Epidermal melanocyte (primary cell): ENCODE measurements around the gene SLC22A2.

Experiments
- DNase-seq: peaks from one replicate; pipeline ENCODE4 v3.0.0; 2011; ENCODE audit warnings: low spot score; ENCODE audit not compliant: insufficient read length

Gene SLC22A2

DNA sequence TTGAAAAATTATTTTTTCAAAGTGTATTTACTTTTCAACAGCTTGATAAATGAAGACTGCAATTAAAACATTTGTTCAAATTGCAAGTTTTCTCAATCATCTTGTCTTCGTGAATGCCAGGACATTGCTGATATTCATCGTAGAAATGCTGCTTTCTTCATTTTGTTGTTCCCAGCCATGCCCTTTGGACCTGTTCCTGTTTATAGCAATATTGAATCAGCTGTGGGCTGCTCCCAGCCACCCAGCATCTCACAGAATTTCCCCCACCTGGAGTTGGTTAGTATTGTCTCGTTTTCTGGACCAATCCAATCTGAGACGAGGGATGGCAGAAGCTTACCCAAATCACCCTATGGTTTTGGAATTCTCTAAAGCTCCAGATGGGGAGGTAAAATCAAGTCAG lies 40.8 kb downstream of the SLC22A2 start:
- no peak for DNase-seq

DNA sequence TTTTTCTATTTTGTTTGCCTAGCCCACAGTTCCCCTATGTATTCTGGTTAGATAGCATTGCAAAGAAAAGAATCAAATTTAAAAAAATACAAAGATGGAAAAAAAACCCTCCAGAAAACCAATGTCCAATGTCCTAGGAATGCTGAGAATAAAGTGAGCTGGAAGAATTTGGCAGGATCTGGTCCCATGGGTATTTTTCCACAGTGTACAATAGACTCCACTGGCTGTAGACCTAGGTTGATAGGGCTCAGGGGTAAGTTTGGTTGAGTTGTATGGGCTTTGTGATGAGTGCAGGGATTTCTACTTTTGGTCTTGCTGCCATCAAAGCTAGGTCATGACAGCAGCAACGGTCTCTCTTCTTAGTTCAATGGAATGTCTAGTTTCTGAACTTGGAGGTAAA lies 41.5 kb downstream of the SLC22A2 start:
- no peak for DNase-seq

DNA sequence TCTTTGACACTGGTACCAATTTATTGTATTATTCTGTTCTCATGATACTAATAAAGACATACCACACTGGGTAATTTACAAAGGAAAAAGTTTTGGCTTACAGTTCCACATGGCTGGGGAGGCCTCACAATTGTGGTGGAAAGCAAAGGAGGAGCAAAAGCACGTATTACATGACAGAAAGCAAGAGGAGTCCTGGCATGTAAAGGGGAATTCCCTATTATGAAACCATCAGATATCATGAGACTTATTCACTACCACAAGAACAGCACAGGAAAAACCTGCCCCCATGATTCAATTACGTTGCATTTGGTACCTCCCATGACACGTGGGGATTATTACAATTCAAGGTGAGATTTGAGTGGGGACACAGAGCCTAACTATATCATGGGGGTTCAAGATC lies 43.4 kb downstream of the SLC22A2 start:
- DNase-seq = no peak

- DNase-seq = no peak
Observed at GRCh38 chr6:160207618-160208017, 51.0 kb downstream of the SLC22A2 start.

GRCh38 chr6:160204710-160205109 lies 53.9 kb downstream of the SLC22A2 start:
- DNase-seq = no peak

GRCh38 chr6:160203953-160204352 lies 54.7 kb downstream of the SLC22A2 start:
- DNase-seq = no peak

DNA sequence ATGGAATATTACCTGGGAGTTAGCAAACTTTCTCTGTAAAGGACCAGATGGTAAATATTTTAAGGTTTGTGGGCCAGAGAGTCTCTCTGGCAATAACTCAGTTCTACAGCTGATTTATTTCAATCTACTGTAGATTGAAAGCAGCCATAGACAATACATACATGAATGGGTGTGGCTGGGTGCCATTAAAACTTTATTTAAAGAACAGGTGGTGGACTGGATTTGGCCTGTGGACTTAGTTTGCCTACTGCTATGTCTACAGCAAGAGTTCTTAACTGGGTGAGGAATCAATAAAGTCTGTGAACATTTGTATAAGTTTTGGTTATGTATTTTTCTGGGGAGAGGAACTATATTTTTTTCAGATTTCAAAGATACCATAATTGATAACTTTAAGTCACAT lies 55.1 kb downstream of the SLC22A2 start:
- no peak for DNase-seq

DNA sequence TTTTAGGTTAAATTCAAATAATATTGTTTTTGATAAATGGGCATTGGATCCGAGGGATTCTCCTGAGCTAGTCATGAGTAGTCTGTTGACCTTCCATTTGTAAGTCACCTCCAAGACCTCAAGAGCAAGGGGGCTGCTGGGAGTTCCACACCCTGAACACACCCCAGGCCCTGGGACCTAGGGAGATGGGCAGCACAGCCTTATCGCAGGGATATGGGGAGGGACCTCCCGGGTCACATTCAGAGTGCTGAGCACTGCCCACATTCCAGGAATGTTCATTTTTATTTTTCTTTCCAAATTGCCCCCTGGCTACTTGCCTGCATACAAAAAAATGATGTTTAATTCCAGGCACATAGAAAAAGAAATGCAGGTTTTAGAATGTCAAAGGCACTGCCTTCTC lies 55.5 kb downstream of the SLC22A2 start:
- DNase-seq = no peak

DNA sequence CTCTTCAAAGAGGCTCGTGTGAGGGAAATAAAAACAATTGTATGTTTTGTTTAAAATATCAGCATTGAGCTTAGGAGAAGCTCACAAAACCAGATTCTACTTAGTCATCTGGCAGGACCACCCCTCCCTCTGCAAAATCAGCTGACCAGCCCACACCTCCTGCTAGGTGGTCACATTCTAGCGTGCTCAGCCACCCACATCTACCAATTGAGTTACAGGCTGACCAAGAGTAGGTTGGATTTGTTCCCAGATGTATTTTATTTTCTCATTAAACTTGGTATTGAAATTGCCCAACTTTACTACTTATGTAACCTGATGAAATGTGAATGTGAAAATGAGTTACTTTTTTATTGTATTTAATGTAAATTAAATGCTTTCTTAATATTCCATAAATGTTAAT lies 56.2 kb downstream of the SLC22A2 start:
- no peak for DNase-seq

- no peak for DNase-seq
Observed at GRCh38 chr6:160201061-160201460, 57.6 kb downstream of the SLC22A2 start.

- no peak for DNase-seq
Observed at GRCh38 chr6:160198606-160199211, 59.9 kb downstream of the SLC22A2 start.

GRCh38 chr6:160197662-160198061 lies 61.0 kb downstream of the SLC22A2 start:
- no peak for DNase-seq

- DNase-seq = no peak
Observed at GRCh38 chr6:160194808-160195207, 63.8 kb downstream of the SLC22A2 start.

- no peak for DNase-seq
Observed at GRCh38 chr6:160192840-160193239, 65.8 kb downstream of the SLC22A2 start.

- DNase-seq = no peak
Observed at GRCh38 chr6:160190973-160191372, 67.6 kb downstream of the SLC22A2 start.

- no peak for DNase-seq
Observed at GRCh38 chr6:160190081-160190480, 68.5 kb downstream of the SLC22A2 start.

GRCh38 chr6:160188773-160189172 lies 69.8 kb downstream of the SLC22A2 start:
- no peak for DNase-seq

- DNase-seq = no peak
Observed at GRCh38 chr6:160180706-160181105, 77.9 kb downstream of the SLC22A2 start.

- DNase-seq = no peak
Observed at GRCh38 chr6:160178271-160178670, 80.3 kb downstream of the SLC22A2 start.

- DNase-seq = no peak
Observed at GRCh38 chr6:160177220-160177619, 81.4 kb downstream of the SLC22A2 start.

- no peak for DNase-seq
Observed at GRCh38 chr6:160174681-160175080, 83.9 kb downstream of the SLC22A2 start.

GRCh38 chr6:160173806-160174527 lies 84.7 kb downstream of the SLC22A2 start:
- no peak for DNase-seq

GRCh38 chr6:160172704-160173103 lies 85.9 kb downstream of the SLC22A2 start:
- no peak for DNase-seq
